ENCODE measurements around the gene PRKCZ. TPM values are rescaled to one million over a fixed set of nuclear protein-coding genes. Genes with fewer than 3 reads are reported as not detected.
A peak's percentile ranks its signal among the peaks of the same experiment; 100 is the strongest.
"Not testable (repeated sequence)": the region's sequence is repeated elsewhere in the genome, so short reads cannot be mapped to it uniquely, and the experiment has no call there.

PRKCZ gene
- polyA plus RNA-seq, 10 donors: 3.7 to 9.1 (median 6.5) TPM

DNA sequence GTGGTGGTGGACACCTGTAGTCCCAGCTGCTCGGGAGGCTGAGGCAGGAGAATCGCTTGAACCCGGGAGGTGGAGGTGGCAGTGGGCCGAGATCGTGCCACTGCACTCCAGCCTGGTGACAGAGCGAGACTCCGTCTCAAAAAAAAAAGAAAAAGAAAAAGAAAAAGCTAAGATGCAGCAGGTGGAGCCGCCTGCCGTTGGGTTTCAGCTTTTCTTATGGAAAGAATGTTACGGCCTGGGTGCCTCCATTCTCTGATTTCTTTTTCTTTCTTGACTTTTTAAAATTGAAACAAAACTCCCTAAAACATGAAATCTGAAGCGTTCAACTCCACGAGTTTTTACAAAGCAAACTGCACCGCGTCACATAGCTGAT, 64.4 kb downstream of the PRKCZ start:
- DNase-seq: not testable (repeated sequence)

DNA sequence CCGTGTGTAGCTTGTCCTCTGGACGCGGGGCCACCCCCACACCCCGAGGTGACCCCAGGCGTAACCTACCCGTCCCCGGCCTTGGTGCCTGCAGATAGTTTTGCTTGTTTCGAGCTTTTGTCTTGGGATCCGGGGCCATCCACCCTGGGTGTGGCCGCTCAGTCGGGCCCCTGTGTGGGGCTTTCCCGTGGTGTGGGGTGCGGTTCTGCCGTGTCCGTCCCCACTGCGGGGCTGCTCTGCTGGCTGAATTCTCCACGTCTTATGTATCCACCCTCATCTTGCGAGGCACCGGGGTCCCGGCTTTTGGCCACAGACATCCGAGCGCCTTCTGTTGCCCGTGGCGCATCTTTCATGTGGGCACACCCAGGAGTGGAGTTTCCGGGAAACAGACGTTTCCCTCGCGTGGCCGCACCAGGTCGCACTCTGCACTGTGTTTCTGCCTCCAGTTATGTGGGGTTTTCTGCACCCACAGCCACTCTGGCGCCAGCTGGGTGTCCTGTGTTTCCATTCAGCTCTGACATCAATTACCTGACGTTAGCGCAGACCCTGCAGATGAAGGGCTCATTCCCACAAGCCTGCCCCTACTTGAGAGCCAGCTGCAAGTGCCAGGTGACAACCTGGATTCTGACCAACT, 64.9 kb downstream of the PRKCZ start:
- DNase-seq: no peak

DNA sequence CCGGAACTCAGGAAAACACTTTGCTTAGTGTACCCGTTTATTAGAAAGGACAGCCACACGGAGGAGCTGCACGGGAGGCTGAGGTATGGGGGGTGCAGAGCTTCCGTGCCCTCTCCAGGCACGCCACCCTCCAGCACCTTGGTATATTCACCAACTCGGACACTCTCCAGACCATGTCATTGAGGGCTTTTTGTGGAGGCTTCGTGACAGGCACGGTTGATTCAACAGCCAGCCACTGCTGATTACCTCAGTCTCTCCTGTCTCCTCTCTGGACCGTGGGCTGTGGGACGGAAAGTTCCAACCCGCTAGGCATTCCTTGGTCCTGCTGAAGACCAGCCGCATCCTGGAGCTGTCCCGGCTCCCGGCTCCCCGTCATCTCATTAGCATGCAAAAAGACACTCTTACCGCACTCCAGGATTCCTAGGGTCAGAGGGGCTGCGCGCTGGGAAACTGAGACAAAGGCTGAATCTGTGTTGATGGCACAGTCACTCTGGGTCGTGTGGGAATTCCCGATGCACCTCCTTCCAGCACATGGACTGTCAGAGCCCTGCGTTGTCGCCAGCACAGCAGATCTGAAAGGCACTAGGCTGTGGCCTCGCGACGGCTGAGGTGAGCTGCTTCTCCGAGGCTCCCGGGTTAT, 65.6 kb downstream of the PRKCZ start:
- no peak for DNase-seq

DNA sequence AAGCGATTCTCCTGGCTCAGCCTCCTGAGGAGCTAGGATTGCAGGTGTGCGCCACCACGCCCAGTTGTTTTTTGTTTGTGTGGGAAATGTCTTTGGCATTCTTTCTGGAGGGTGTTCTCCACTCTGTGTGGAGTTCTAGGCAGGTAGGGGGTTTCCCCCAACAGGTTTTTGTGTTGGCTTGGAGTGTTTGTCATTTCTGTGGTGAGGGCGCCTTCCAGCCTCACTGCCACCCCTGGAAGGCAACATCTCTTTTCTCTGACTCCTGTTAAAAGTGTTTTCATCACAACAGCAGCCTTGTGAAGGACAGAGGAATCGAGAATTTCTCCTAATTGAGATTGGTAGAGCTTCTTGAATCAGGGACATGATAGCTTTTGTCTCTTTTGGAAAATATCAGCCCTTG, 69.7 kb downstream of the PRKCZ start:
- no peak for DNase-seq

DNA sequence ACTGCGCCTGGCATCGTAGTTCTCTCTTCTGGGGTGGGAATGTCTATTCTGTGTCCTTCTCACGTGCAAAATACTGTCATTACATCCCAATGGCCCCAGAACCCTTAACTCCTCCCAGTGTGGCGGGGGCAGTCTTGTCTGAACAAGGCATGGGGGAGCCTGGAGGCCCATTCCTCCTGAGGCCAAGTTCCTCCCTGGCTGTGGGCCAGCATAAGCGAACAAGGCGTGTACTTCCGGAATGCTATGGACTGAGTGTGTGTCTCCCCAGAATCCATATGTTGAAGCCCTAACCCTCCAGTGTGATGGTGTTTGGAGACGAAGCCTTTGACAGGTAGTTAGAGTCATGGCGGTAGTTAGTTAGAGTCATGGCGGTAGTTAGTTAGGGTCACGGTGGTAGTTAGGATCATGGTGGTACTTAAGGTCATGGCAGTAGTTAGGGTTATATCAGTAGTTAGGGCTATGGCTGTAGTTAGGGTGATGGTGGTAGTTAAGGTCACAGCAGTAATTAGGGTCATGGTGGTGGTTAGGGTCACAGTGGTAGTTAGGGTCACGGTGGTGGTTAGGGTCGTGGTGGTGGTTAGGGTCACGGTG, 71.0 kb downstream of the PRKCZ start:
- no peak for DNase-seq

DNA sequence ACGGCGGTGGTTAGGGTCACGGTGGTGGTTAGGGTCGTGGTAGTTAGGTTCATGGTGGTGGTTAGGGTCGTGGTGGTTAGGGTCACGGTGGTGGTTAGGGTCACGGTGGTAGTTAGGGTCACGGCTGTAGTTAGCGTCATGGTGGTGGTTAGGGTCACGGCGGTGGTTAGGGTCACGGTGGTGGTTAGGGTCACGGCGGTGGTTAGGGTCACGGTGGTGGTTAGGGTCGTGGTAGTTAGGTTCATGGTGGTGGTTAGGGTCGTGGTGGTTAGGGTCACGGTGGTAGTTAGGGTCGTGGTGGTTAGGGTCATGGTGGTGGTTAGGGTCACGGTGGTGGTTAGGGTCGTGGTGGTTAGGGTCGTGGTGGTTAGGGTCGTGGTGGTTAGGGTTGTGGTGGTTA, 71.6 kb downstream of the PRKCZ start:
- DNase-seq: not testable (repeated sequence)

DNA sequence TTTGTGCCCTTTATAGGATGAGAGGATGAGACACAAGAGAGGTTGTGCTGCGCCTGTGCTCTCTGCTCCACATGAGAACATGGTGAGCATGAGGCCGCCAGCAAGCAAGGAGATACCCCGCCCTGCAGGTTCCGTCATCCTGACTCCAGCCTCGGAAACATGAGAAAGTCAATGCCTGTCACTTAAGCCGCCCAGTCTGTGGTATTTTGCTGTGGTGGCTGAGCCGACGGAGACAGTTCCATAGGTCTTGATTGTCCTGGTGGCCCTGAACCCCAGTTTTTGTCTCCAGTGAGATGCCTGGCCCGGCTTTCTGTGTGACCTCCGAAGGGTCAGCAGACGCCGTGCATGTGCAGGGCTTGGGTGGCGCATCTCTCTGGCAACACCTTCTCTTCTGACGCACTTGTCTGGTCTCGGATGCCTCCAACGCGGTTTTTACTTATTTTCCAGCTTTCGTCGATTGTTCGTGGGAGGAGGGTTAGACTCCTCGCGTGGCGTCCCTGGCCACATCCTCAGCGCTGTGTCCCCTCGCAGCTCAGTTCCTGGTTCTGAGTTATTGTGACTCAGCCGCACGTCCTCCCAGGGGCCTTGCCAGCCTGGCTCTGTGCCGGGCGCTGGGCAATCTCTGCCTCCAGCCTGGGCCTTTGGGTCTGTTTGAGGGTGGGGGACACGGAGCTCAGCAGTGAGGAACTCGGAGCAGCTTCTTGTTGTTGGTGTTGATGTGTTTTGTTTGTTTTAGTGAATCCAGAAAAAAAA, 74.4 kb downstream of the PRKCZ start:
- DNase-seq: no peak

DNA sequence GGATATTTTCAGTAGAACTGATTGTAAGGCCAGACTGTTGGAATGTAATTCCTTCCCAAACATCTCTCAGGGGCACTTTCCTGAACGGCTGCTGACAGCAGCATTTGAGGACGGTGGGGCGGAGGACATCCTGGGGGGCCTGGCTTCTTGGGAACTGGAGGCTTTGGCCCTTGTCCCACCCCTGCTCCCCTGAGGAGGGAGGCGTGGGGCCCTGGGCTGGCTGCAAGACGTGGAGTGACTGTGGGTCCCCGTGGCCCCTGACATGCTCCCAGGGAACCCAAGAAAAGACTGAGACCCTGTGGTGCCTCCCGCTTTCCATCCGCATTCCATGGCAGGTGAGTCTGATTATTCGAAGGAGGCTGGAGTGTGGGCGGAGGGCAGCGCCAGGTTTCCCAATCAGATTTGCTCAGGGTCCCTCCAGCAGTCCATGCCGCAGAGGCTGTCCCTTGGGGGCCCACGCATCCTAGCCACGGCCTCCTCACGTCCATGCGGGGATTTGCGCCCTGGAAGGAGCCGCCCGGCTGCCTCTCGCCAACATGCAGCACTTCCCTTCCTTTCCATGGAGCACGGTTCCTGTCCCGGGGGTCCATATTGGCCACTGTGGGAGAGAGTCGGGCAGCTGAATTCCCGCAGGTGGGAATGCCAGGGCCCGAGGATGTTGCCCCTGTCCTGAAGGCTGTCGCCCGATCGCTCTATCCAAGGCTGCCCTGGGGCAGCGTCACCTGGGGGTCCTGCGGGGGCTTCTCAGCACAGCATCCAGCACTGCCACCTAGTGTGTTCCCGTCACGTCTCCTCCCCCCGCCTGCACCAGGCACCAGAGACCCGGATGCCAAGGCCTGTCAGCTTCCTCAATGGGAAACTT, 75.4 kb downstream of the PRKCZ start:
- peak in 1 of 3 donors; percentile 54 for DNase-seq

DNA sequence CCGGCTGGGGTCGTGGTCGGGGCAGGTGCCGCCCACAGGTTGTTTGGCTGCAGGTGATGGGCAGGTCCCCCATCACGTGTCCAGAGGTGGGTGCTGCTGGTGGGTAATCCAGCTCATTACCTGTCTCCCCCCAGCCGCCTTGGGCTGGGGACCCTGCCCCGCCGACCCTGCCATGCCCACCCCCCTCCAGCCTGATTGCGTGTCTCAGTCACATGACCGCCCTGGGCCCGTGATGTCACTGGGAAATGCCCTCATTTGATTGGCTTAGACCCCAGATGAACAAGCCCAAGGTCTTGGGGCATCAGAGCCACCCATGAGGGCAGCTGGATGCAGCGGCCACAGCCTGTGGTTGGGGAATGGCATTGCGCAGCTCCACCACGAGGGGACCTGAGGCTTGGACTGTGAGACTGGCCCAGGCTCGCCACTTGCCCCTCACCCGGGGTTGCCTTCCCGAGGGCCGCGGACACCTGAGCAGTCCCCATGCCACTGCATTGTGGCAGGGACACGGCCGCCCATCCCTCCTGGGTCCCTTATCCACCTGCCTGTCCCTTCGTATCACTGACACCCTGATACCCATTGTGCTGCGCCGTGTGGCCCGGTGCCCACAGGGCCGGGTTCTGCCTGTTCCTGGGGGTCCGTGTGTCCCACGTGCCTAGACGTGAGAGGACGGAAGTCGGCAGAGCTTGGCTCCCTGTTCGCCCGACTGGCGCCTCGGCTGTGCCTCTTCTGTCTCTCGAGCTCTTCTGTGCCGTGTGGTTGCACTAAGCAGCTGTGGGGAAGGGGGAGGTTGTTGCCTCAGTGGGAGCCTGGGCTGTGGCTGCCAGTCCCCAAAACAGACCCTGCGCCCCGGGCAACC, 76.3 kb downstream of the PRKCZ start:
- no peak for DNase-seq

DNA sequence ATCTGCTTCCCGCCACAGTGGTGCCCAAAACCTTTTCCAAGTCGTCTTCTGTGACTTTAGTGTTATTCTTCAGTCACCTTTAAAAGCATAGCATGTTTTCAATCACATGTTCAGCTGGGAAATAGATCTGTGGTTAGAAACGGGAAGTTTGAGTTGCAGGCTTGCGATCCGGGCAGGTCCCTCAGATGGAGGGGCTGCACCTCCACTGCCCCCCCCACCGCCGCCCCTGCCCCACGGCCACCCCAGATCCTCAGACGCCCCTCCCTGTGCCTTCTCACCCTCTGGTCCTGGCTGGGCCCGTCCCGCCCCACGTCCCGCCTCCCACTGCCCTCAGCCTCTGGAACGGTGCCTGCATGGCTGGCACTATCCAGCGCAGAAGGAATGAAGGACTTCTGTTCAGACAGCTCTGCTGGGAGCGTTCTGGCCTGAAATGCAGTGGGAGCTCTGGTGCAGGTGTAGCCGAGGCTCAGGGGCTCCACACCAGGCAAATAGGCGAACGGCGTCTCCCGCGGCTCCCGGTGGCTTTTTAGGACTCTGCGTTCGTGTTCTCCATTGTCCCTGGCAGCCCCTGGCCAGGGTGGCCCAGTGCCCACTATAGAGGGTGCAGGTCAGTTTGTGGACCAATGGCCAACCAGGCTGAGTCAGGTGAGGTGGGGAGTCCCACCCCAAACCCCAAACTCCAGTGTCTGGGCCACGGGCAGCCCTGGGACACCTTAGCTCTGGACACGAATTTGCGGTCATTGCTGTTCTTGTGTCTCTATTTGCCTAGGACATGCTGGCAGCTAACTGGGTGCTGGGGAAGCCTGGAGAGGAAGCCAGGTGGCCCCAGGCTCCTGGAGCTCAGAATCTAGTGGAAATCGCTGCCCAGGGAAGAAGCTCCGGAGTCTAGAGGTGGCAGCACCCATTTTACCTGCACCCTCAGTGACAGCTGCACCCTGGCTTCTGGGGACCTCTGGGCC, 77.3 kb downstream of the PRKCZ start:
- no peak for DNase-seq

DNA sequence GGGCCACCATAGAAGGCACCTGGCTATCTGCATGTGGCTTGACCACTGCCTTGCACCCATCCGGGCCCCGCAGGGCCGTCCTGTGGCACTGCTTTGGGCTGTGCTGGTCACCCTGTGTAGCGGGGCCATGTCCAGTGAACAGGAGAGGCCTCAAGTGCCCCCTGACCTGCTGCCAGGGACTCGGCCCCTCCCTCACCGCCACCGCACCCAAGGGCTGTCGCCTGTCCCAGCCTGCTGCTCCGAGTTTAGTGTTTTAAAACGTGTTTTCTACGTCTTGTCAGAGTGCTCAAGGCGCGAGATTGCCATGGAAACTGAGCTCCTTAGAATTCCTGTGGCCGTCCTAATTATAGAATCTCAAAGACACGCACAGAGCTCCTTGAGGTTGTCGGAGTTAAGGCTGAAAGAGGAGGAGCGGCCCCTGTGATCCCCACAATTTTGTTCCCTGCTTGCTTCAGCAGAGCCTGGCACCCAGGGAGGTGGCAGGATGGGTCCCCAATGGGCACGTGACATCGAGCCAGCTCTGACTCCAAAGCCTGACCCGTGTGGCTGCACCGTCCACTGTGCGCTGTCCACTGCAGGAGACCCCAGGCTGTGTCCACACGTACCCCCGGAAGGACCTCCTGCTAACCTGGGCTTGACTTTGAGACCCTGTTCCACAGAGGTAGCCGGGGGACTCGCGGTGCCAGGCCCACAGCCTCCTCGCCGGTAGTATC, 78.1 kb downstream of the PRKCZ start:
- no peak for DNase-seq

DNA sequence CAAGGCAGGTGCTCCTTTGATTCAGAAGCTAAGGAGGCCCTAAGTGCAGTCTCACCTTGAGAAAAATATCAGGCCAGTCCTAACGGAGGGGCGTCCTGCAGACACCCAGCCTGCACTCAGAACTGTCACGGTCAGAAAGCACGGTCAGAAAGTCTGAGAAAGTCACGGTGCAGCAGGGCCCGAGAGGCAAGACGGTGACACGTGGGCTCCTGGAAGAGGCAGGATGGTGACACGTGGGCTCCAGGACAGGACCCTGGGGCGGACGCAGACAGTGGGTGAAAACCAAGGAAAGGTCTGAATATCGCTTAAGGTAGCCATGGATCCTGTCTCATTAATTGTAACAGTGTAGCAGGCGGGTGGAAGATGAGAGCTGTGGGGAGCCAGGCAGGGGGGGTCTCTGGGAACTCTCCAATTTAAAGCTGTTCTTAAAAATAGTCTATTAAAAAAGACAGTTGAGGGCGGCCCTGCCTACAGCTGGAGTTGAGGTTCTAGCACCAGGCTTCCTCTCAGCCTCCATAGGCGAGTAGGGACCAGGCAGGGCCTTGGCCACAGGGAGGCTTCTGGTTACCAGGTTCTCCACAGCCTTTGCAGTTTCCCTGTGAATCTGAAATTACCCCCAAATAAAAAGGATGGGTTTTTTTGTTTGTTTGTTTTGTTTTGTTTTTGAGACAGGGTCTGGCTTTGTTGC, 79.2 kb downstream of the PRKCZ start:
- no peak for DNase-seq

DNA sequence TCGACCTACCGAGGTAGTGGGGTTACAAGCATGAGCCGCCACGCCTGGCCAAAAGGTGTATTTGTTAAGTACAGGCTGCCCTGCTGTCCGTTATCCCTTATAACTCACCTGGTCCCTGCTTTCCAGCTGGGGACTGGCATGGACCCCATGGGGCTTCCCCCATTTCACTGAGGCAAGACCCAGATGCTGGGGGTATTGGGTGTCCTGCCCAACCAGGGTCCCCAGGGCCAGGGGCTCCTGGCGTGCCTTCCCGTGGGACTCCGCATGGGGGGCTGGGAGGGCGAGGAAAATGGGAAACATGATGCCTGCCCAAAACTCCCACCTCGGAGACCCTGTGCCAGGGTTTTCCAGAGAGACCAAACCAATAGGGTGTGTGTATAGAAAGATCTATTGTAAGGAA, 79.9 kb downstream of the PRKCZ start:
- no peak for DNase-seq

DNA sequence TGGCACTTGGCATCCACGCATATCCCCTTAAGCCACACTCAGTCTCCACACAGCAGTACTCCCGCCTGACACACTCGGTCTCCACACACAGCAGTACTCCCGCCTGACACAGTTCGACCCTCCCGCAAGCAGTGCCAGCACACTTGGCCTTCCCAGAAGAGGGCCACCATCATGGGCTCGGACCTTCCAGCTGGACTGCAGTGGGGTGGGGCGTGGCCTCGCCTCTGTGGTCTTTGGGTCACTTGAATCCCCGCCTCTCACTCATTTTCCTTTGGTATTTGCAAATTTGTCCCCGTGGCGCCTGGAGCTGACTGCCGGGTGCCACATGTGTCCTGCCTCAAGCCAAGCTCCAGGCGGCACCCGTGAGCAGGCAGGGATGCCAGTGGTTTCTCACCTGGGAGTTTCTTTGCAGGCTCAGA, 80.7 kb downstream of the PRKCZ start:
- DNase-seq: no peak

DNA sequence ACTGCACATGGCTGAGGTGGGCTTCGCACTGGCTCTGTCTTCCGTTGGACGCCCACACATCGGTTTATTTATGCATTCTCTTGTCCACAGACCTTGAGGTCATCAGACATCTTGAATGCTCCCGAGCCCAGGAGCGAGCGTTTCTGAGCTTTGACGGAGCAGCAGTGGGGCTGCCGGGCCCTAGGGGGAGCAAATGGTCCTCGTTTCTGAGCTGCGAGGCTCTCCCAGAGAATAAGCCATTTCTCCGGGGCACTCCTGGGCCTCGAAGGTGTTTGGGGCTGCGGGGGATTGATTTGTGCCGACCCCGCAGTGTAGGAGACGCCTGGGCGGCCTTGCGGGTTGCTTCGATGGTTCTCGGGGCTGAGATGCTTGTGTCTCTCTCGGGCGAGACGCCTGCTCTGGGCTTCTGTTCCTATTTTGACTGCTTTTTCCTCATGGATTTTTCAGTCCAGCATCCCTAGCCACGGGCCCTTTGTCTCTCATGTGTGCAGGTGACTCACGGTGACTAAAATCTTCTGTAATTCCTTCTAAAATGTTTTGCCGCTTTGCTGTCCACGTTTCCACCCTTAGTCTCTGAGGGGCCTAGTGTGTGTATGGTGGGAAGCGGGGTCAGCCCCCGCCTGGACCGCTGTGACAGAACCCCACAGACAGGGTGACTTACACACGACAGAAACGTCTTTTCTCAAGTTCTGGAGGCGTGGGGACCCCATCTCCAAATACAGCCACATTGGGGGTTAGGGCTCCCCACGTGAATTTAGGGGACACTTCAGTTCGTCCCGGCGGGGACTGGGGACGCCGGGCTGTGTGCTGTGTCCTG, 82.2 kb downstream of the PRKCZ start:
- peak; percentile 45 to 78 (median 48) for DNase-seq

DNA sequence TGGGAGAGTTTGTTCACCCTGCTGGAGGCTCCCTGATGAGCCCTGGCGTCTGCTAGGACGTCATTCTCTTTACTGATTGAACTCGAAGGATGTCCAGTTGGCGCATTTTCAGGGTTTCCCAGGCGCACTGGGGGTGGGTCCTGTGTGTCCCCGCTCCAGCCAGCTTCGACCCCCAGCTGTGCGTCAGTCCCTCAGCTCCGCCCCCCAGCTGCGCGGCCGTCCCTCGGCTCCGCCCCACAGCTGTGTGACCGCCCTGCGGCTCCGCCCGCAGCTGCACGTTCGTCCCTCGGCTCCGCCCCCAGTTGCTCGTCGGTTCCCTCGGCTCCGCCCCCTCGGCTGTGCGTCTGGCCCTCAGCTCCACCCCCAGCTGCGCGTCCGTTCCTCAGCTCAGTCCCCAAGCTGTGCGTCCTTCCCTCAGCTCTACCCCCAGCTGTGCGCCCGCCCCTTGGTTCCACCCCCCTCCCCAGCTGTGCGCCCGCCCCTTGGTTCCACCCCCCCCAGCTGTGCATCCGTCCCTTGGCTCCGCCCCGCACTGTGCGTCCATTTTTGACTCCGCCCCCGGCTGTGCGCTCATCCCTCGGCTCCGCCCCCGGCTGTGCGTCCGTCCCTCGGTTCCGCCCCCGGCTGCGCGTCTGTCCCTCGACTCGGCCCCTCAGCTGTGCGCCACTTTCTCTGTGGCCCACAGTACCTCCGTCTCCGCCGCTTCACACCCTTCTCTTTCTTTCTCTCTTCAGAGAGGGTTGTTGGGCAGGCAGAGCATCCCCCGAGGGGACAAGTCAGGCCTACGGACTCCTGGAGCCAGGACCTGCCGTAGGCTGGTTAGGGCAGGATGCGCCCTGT, 83.0 kb downstream of the PRKCZ start:
- peak; percentile 98 to 99 (median 98) for DNase-seq

DNA sequence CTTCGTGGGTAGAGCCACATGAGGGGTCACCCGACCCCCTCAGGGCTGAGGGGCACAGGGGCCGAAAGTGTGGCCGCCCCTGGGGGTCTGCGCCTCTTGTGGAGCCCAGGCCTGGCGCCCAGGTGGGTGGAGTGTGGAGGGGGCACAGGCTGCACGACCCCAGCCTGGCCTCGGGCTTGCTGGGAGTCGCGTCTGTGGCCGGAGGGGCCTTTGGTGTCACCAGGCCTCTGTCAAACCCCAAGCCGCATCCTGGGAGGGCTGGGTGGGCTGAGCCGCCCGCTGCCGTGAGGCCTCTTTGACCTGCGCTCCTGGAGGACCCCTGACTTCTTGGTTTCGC, 83.6 kb downstream of the PRKCZ start:
- DNase-seq: no peak
